Natural killer cell (primary cell): Measurements from ENCODE around the gene RGP1. TPM values are rescaled to one million over a fixed set of nuclear protein-coding genes. Genes with fewer than 3 reads are reported as not detected.

Source experiments
- ATAC-seq, 3 donors: fragments of 150-1000 bp in 2 of 3; fragments of 200-7000 bp in 1 of 3; cut with Tn5 transposase; 1 replicate in 1 of 3; 2 replicates in 2 of 3; pipeline ENCODE4 v1.10.0; 2021; ENCODE audit warnings: mild to moderate bottlenecking in 2 of 3, moderate library complexity in 2 of 3
- DNase-seq, 2 donors: peaks; one replicate each; pipeline versions ENCODE4 v3.0.0 to v3.0.0-alpha.2; 2013 to 2021; ENCODE audit warnings: mixed read lengths in 1 of 2
- H3K27ac ChIP-seq: one replicate; pipeline ENCODE4 v1.5.1; 2013; ENCODE audit warnings: mild to moderate bottlenecking, low read length
- H3K27me3 ChIP-seq: one replicate; pipeline ENCODE4 v1.6.1; 2013; ENCODE audit warnings: low read length; ENCODE audit not compliant: control insufficient read depth, insufficient read depth
- H3K36me3 ChIP-seq: one replicate; pipeline ENCODE4 v1.6.1; 2013; ENCODE audit warnings: low read length; ENCODE audit not compliant: control insufficient read depth, insufficient read depth
- H3K4me1 ChIP-seq: one replicate; pipeline ENCODE4 v1.6.1; 2013; ENCODE audit warnings: low read length; ENCODE audit not compliant: control insufficient read depth, insufficient read depth
- H3K4me3 ChIP-seq: one replicate; pipeline ENCODE4 v1.5.1; 2013; ENCODE audit warnings: low read length
- H3K9me3 ChIP-seq: one replicate; pipeline ENCODE4 v1.6.1; 2013; ENCODE audit warnings: low read length; ENCODE audit not compliant: control insufficient read depth, insufficient read depth
- H3K27ac Mint-ChIP-seq, 2 donors: one replicate each; pipeline ENCODE4 v1.8.0; 2022; ENCODE audit warnings: mild to moderate bottlenecking in 2 of 2, mixed read lengths in 2 of 2, moderate library complexity in 1 of 2
- H3K27me3 Mint-ChIP-seq, 2 donors: one replicate each; pipeline ENCODE4 v1.8.0; 2022; ENCODE audit warnings: low read depth in 2 of 2, mixed read lengths in 2 of 2
- H3K36me3 Mint-ChIP-seq: one replicate; pipeline ENCODE4 v1.8.0; 2022; ENCODE audit warnings: mixed read lengths
- H3K4me1 Mint-ChIP-seq, 2 donors: one replicate each; pipeline ENCODE4 v1.8.0; 2022; ENCODE audit warnings: mixed read lengths in 2 of 2
- H3K4me3 Mint-ChIP-seq: one replicate; pipeline ENCODE4 v1.8.0; 2022; ENCODE audit warnings: mild to moderate bottlenecking, moderate library complexity, mixed read lengths
- H3K9me3 Mint-ChIP-seq, 2 donors: one replicate each; pipeline ENCODE4 v1.8.0; 2022; ENCODE audit warnings: mixed read lengths in 2 of 2
- CTCF ChIP-seq: fragments of 200-600 bp; IDR thresholded peaks from one replicate; pipeline ENCODE4 v1.8.0; 2022; ENCODE audit warnings: antibody characterized with exemption
- WGBS: methylation state at CpG from one replicate; pipeline ENCODE4 v1.1.7; 2013; ENCODE audit warnings: missing lambda C conversion rate; ENCODE audit not compliant: insufficient coverage; 5-methylcytosine and 5-hydroxymethylcytosine counted together
- intact Hi-C: fragments of 100-400 bp; cut with micrococcal nuclease; formaldehyde crosslinking; loops from one replicate; pipeline ENCODE4 v1.14.2; 2022
- total RNA-seq, 4 donors: library from RNA; stranded (reverse); fragments of 120-200 nt in 1 of 4; gene quantifications; one replicate each; pipeline versions ENCODE4 v1.2.3 to v1.2.4, GENCODE V29; 2013 to 2022

RGP1 gene
- total RNA-seq, 3 donors from 2014 or later (not counting 1 experiment from before 2014, with no cell fraction given): 22.3 to 26.4 (median 23.3) TPM

- Mint-ChIP-seq H3K36me3 (no peaks in the 10 kb centered on the region), H3K9me3 (no peaks in the 10 kb centered on the region), H3K27me3 (no peaks in the 10 kb centered on the region), H3K4me1 (peaks cover 16 to 25% of the 10 kb centered on the region in 2 donors), H3K27ac (peak overlapping the region; percentile 32 to 50), H3K4me3 (no peak overlapping the region)
- H3K4me1 ChIP-seq: peaks cover 31% of the 10 kb centered on the region
- no peak overlapping the region for H3K4me3 ChIP-seq
- H3K36me3 ChIP-seq: peaks cover 40% of the 10 kb centered on the region
- no peak overlapping the region for H3K27ac ChIP-seq
- intact Hi-C loops: loop anchor here (5.0 kb wide), 1 partner anchor 117 kb away; the partner anchor contains the start of gene CD72
- no peak for TF ChIP-seq CTCF
- ATAC-seq: no peak
- no peaks in the 10 kb centered on the region for H3K27me3 ChIP-seq
- no peaks in the 10 kb centered on the region for H3K9me3 ChIP-seq
- WGBS: 100% methylated on average over 3 of the region's 3 CpGs
- no peak for DNase-seq
Measured at GRCh38 chr9:35734096-35734495, 15.0 kb upstream of the RGP1 start.

GRCh38 chr9:35736201-35736633 is 12.9 kb upstream of the RGP1 start:
- Histone ChIP-seq H3K4me1 (peaks cover 11% of the 10 kb centered on the region), H3K27me3 (no peaks in the 10 kb centered on the region), H3K27ac (no peak overlapping the region), H3K36me3 (peaks cover 59% of the 10 kb centered on the region), H3K9me3 (no peaks in the 10 kb centered on the region), H3K4me3 (no peak overlapping the region)
- H3K4me1 Mint-ChIP-seq: peaks cover 13 to 25% of the 10 kb centered on the region in 2 donors
- no peak overlapping the region for H3K4me3 Mint-ChIP-seq
- H3K27me3 Mint-ChIP-seq: no peaks in the 10 kb centered on the region
- peak; percentile 72 for TF ChIP-seq CTCF
- peak overlapping the region in 1 of 2 donors; percentile 50 for H3K27ac Mint-ChIP-seq
- intact Hi-C loops: loop anchor here (1.0 to 5.0 kb wide), 2 partner anchors 91 to 146 kb away; partner anchors contain the start of genes FAM221B and TMEM8B
- 77% methylated on average over 5 of the region's 5 CpGs for WGBS
- DNase-seq (peak; percentile 39 to 84), ATAC-seq (peak in 1 of 3 donors; percentile 27)
- no peaks in the 10 kb centered on the region for H3K9me3 Mint-ChIP-seq
- no peaks in the 10 kb centered on the region for H3K36me3 Mint-ChIP-seq

- intact Hi-C loops: loop anchor here (5.0 kb wide), 1 partner anchor 90 kb away; the partner anchor contains the start of genes FAM221B and TMEM8B
- Mint-ChIP-seq H3K4me3 (no peak overlapping the region), H3K36me3 (no peaks in the 10 kb centered on the region), H3K4me1 (peaks cover 17 to 34% of the 10 kb centered on the region in 2 donors), H3K27ac (peak overlapping the region in 1 of 2 donors; percentile 18), H3K27me3 (no peaks in the 10 kb centered on the region), H3K9me3 (no peaks in the 10 kb centered on the region)
- Histone ChIP-seq H3K9me3 (no peaks in the 10 kb centered on the region), H3K4me1 (peaks cover 19% of the 10 kb centered on the region), H3K27ac (no peak overlapping the region), H3K4me3 (no peak overlapping the region), H3K36me3 (peaks cover 59% of the 10 kb centered on the region), H3K27me3 (no peaks in the 10 kb centered on the region)
- DNase-seq (no peak), ATAC-seq (no peak)
- WGBS: 97% methylated on average over 7 of the region's 7 CpGs
- no peak for TF ChIP-seq CTCF
Measured at GRCh38 chr9:35737143-35737542, 11.9 kb upstream of the RGP1 start.

GRCh38 chr9:35738186-35738585 is 10.9 kb upstream of the RGP1 start:
- Histone ChIP-seq H3K9me3 (no peaks in the 10 kb centered on the region), H3K4me1 (peaks cover 12% of the 10 kb centered on the region), H3K4me3 (no peak overlapping the region), H3K27me3 (no peaks in the 10 kb centered on the region), H3K27ac (no peak overlapping the region), H3K36me3 (peaks cover 65% of the 10 kb centered on the region)
- Mint-ChIP-seq H3K36me3 (peaks cover 1% of the 10 kb centered on the region), H3K9me3 (no peaks in the 10 kb centered on the region), H3K4me3 (no peak overlapping the region), H3K27ac (peak overlapping the region in 1 of 2 donors; percentile 7), H3K27me3 (no peaks in the 10 kb centered on the region), H3K4me1 (peaks cover 20 to 31% of the 10 kb centered on the region in 2 donors)
- ATAC-seq: no peak
- TF ChIP-seq CTCF: no peak
- intact Hi-C loops: loop anchor here (5.0 kb wide), 1 partner anchor 89 kb away; the partner anchor contains the start of genes FAM221B and TMEM8B
- 88% methylated on average over 4 of the region's 4 CpGs for WGBS
- no peak for DNase-seq
